K562 (cell line): ENCODE measurements around the gene AMT. TPM values are rescaled to one million over a fixed set of nuclear protein-coding genes. Genes with fewer than 3 reads are reported as not detected.

Experiments
- ATAC-seq: fragments of 200-7000 bp; cut with Tn5 transposase; 3 replicates; pipeline ENCODE4 v1.9.1; 2020; ENCODE audit warnings: moderate library complexity
- BruUV-seq: library from RNA; stranded (reverse); fragments of 400-500 nt; replicated peaks from 2 replicates; lab custom pipeline; 2021; lab: Mats Ljungman, UMichigan
- CTCF ChIA-PET: fragments of 300-600 bp; formaldehyde crosslinking; extraction: SDS; loops from one replicate; lab custom pipeline; 2021; ENCODE audit warnings: low intra/inter-chr PET ratio; lab: Yijun Ruan, JAX
- POLR2A ChIA-PET: fragments of 300-600, 350-650 bp; sonication (Branson Sonifier 250); formaldehyde crosslinking; extraction: SDS; loops from one replicate; lab custom pipeline; 2021; ENCODE audit warnings: antibody characterized with exemption, inconsistent platforms; lab: Yijun Ruan, JAX
- DNase-seq, 4 experiments: peaks; one replicate each; pipeline versions ENCODE4 v3.0.0 to v3.0.0-alpha.2; 2011 to 2018; ENCODE audit warnings: low spot score in 3 of 4, mixed read lengths in 3 of 4; ENCODE audit errors: extremely low read depth in 1 of 4
- FAIRE-seq: peaks from 2 replicates; lab custom pipeline; 2011; peaks lifted over from hg19 to GRCh38; lab: Jason Lieb, UNC
- H2AFZ ChIP-seq: 2 replicates; pipeline ENCODE4 v1.6.0; 2011; ENCODE audit warnings: low read depth, low read length, control low read depth, inconsistent platforms
- H3K27ac ChIP-seq: fragments of 200-600 bp; 3 replicates; pipeline ENCODE4 v1.8.0; 2011; ENCODE audit warnings: low read depth, mild to moderate bottlenecking, control low read depth, inconsistent platforms, low read length, moderate library complexity, mixed read lengths; ENCODE audit errors: extremely low read depth
- H3K27me3 ChIP-seq, 2 experiments: fragments of 300-600 bp in 1 of 2; 2 replicates in 1 of 2; 3 replicates in 1 of 2; pipeline versions ENCODE4 v1.6.0 to v1.8.0; 2011; ENCODE audit warnings: inconsistent platforms in 2 of 2, low read length in 2 of 2, mild to moderate bottlenecking in 1 of 2, mixed read lengths in 1 of 2, moderate library complexity in 1 of 2; ENCODE audit not compliant: control insufficient read depth in 2 of 2, insufficient read depth in 2 of 2
- H3K36me3 ChIP-seq: fragments of 300-600 bp; 3 replicates; pipeline ENCODE4 v1.8.0; 2011; ENCODE audit warnings: mild to moderate bottlenecking, low read length, inconsistent platforms; ENCODE audit not compliant: control insufficient read depth, insufficient read depth
- H3K4me1 ChIP-seq, 2 experiments: fragments of 200-600 bp in 1 of 2; replicated peaks in 1 of 2; 2 replicates in 1 of 2; 3 replicates in 1 of 2; pipeline versions ENCODE4 v1.5.1 to v1.8.0; 2011; ENCODE audit warnings: inconsistent platforms in 2 of 2, low read length in 2 of 2, mild to moderate bottlenecking in 1 of 2, mixed read lengths in 1 of 2, moderate library complexity in 1 of 2; ENCODE audit not compliant: control insufficient read depth in 2 of 2, insufficient read depth in 2 of 2
- H3K4me2 ChIP-seq: 2 replicates; pipeline ENCODE4 v1.6.1; 2011; ENCODE audit warnings: low read length, control low read depth, inconsistent platforms, mixed read lengths; ENCODE audit not compliant: insufficient read depth
- H3K4me3 ChIP-seq: fragments of 200-600 bp; sonication (generic), shearing (Covaris generic); 2 replicates; pipeline ENCODE4 v1.5.1; 2016; ENCODE audit warnings: control low read depth, inconsistent platforms
- H3K79me2 ChIP-seq: fragments of 200-600 bp; 3 replicates; pipeline ENCODE4 v1.8.0; 2011; ENCODE audit warnings: low read length, inconsistent platforms; ENCODE audit not compliant: control insufficient read depth, insufficient read depth
- H3K9ac ChIP-seq, 2 experiments: 2 replicates each; pipeline versions ENCODE4 v1.6.0 to v1.6.1; 2011; ENCODE audit warnings: low read depth in 2 of 2, low read length in 2 of 2, control low read depth in 1 of 2, inconsistent platforms in 1 of 2, mild to moderate bottlenecking in 1 of 2, mixed read lengths in 1 of 2; ENCODE audit not compliant: insufficient read depth in 1 of 2
- H3K9me1 ChIP-seq: one replicate; pipeline ENCODE4 v1.6.0; 2011; ENCODE audit warnings: inconsistent platforms, mild to moderate bottlenecking, low read length, moderate library complexity; ENCODE audit not compliant: control insufficient read depth, insufficient read depth
- H3K9me3 ChIP-seq: replicated peaks from 2 replicates; pipeline ENCODE4 v1.5.1; 2011; ENCODE audit warnings: low read depth, low read length, inconsistent platforms; ENCODE audit not compliant: control insufficient read depth, insufficient read depth
- H4K20me1 ChIP-seq: replicated peaks from 2 replicates; pipeline ENCODE4 v1.6.1; 2011; ENCODE audit warnings: low read length, inconsistent platforms, mixed read lengths; ENCODE audit not compliant: control insufficient read depth, insufficient read depth
- ADNP ChIP-seq: fragments of 200-800 bp; sonication (Bioruptor generic); IDR thresholded peaks from 2 replicates; pipeline ENCODE4 v1.6.1; 2016; ENCODE audit warnings: missing genetic modification characterization, missing compliant biosample characterization
- ARID1B ChIP-seq: fragments of 450-650 bp; IDR thresholded peaks from 2 replicates; pipeline ENCODE4 v1.6.1; 2016; ENCODE audit warnings: antibody characterized with exemption, mild to moderate bottlenecking, inconsistent platforms
- BCOR ChIP-seq: fragments of 450-650 bp; IDR thresholded peaks from 2 replicates; pipeline ENCODE4 v1.6.1; 2016
- FOXA3 ChIP-seq, 2 experiments: fragments of 450-650 bp in 1 of 2; sonication (generic) in 1 of 2; formaldehyde crosslinking; IDR thresholded peaks in 1 of 2; conservative IDR thresholded peaks in 1 of 2; 2 replicates each; pipeline versions ENCODE4 v1.4.0 to v1.8.0; 2020 to 2022; ENCODE audit warnings: mild to moderate bottlenecking in 2 of 2, missing genetic modification reagents in 1 of 2
- GATAD2B ChIP-seq: fragments of 450-650 bp; IDR thresholded peaks from 2 replicates; pipeline ENCODE4 v1.6.1; 2017; ENCODE audit warnings: mild to moderate bottlenecking, borderline replicate concordance
- HNRNPLL ChIP-seq: fragments of 200-400 bp; formaldehyde crosslinking; IDR thresholded peaks from 2 replicates; pipeline ENCODE4 v1.6.1; 2017; ENCODE audit warnings: low read length, low read depth, mild to moderate bottlenecking; ENCODE audit not compliant: poor library complexity, severe bottlenecking
- NR2C2 ChIP-seq, 2 experiments: fragments of 200-800 bp in 1 of 2; sonication (Bioruptor generic) in 1 of 2; sonication (generic) in 1 of 2; formaldehyde crosslinking in 1 of 2; IDR thresholded peaks; 2 replicates each; pipeline versions ENCODE4 v1.6.1 to v1.8.0; 2016 to 2022; ENCODE audit warnings: mild to moderate bottlenecking in 1 of 2, missing compliant biosample characterization in 1 of 2, missing genetic modification characterization in 1 of 2, missing genetic modification reagents in 1 of 2
- PCBP2 ChIP-seq: fragments of 200-400 bp; formaldehyde crosslinking; IDR thresholded peaks from 2 replicates; pipeline ENCODE4 v1.6.1; 2018; ENCODE audit warnings: low read length, low read depth, mild to moderate bottlenecking, moderate library complexity; ENCODE audit not compliant: poor library complexity, severe bottlenecking
- PPARD ChIP-seq: fragments of 250-450 bp; sonication (Bioruptor Pico); IDR thresholded peaks from 2 replicates; pipeline ENCODE4 v1.8.0; 2022; ENCODE audit warnings: inconsistent platforms, mild to moderate bottlenecking, moderate library complexity
- RAD21 ChIP-seq, 2 experiments: fragments of 250-450 bp in 1 of 2; fragments of 450-650 bp in 1 of 2; sonication (Bioruptor Pico) in 1 of 2; formaldehyde crosslinking in 1 of 2; IDR thresholded peaks in 1 of 2; conservative IDR thresholded peaks in 1 of 2; 2 replicates each; pipeline versions ENCODE4 v1.4.0 to v1.8.0; 2020 to 2022; ENCODE audit warnings: mild to moderate bottlenecking in 2 of 2, moderate library complexity in 1 of 2
- TEAD1 ChIP-seq, 2 experiments: fragments of 450-650 bp in 1 of 2; sonication (generic) in 1 of 2; formaldehyde crosslinking; IDR thresholded peaks; 2 replicates each; pipeline versions ENCODE4 v1.4.0 to v1.8.0; 2020 to 2022; ENCODE audit warnings: mild to moderate bottlenecking in 2 of 2, missing genetic modification reagents in 1 of 2
- ZBTB1 ChIP-seq: sonication (generic); formaldehyde crosslinking; IDR thresholded peaks from 2 replicates; pipeline ENCODE4 v1.8.1; 2023; ENCODE audit warnings: missing genetic modification reagents, low read depth, mild to moderate bottlenecking, borderline replicate concordance
- ZBTB7A ChIP-seq: IDR thresholded peaks from 2 replicates; pipeline ENCODE4 v1.6.1; 2011; ENCODE audit warnings: low read depth, mild to moderate bottlenecking, low read length, moderate library complexity, borderline replicate concordance; ENCODE audit not compliant: control insufficient read depth
- ZKSCAN3 ChIP-seq: fragments of 250-450 bp; sonication (Bioruptor Pico); IDR thresholded peaks from 2 replicates; pipeline ENCODE4 v1.4.0; 2020
- ZNF121 ChIP-seq: sonication (generic); formaldehyde crosslinking; conservative IDR thresholded peaks from 2 replicates; pipeline ENCODE4 v1.8.0; 2022; ENCODE audit warnings: missing genetic modification reagents
- ZNF184 ChIP-seq: sonication (generic); formaldehyde crosslinking; IDR thresholded peaks from 2 replicates; pipeline ENCODE4 v1.5.0; 2020; ENCODE audit warnings: missing genetic modification reagents
- ZNF830 ChIP-seq: fragments of 250-450 bp; sonication (Bioruptor Pico); IDR thresholded peaks from 2 replicates; pipeline ENCODE4 v1.5.0; 2021; ENCODE audit warnings: mild to moderate bottlenecking
- WGBS: fragments of 100-300 bp; shearing (Covaris generic); methylation state at CpG from one replicate; pipeline ENCODE4 v1.1.6; 2016; ENCODE audit warnings: low coverage, mixed read lengths; ENCODE audit not compliant: insufficient coverage; ENCODE audit errors: missing lambda C conversion rate; 5-methylcytosine and 5-hydroxymethylcytosine counted together
- in situ Hi-C: fragments of 300-500 bp; cut with MboI; formaldehyde crosslinking; loops from 4 replicates; pipeline ENCODE4 v1.15.0; 2018; ENCODE audit warnings: inconsistent platforms, mixed read lengths
- intact Hi-C: fragments of 100-400 bp; cut with micrococcal nuclease; formaldehyde crosslinking; loops from 2 replicates; pipeline ENCODE4 v1.14.2; 2022
- polyA plus RNA-seq, 8 experiments: library from polyadenylated mRNA; depleted of rRNA in 4 of 8; stranded (reverse) in 5 of 8; unstranded in 3 of 8; fragments of >200 nt; fragmentation: Nextera tagmentation in 2 of 8; fragmentation: Illumina TruSeq in 1 of 8; extraction: Ambion mirVana in 2 of 8; extraction: Trizol in 1 of 8; gene quantifications; 2 replicates each; pipeline versions ENCODE4 v1.2.1 to v1.2.3, GENCODE V29; 2011 to 2014; ENCODE audit warnings: inconsistent platforms in 1 of 8, missing spikeins in 1 of 8
- total RNA-seq, 7 experiments: library from RNA; depleted of rRNA in 6 of 7; stranded (reverse); fragments of >200 nt in 6 of 7; fragmentation: Illumina TruSeq in 2 of 7; extraction: Trizol in 2 of 7; gene quantifications; 2 replicates each; pipeline versions ENCODE4 v1.2.1 to v1.2.3, GENCODE V29; 2011 to 2021; ENCODE audit warnings: low replicate concordance in 1 of 7
- TF ChIP-seq, protein P1 (sequence below): sonication (generic); formaldehyde crosslinking; IDR thresholded peaks from 2 replicates; pipeline ENCODE4 v1.5.0; 2020; ENCODE audit warnings: missing genetic modification reagents
- TF ChIP-seq, protein P2 (sequence below): fragments of 200-800 bp; sonication (Bioruptor generic); IDR thresholded peaks from 2 replicates; pipeline ENCODE4 v1.6.1; 2017; ENCODE audit warnings: missing genetic modification characterization, missing compliant biosample characterization

The AMT gene
- total and polyA plus RNA-seq, 9 of the 15 experiments (the other 6 are each of a cell fraction or from before 2014, with no cell fraction given), result 0.14 to 2.1 (median 0.52) TPM

DNA sequence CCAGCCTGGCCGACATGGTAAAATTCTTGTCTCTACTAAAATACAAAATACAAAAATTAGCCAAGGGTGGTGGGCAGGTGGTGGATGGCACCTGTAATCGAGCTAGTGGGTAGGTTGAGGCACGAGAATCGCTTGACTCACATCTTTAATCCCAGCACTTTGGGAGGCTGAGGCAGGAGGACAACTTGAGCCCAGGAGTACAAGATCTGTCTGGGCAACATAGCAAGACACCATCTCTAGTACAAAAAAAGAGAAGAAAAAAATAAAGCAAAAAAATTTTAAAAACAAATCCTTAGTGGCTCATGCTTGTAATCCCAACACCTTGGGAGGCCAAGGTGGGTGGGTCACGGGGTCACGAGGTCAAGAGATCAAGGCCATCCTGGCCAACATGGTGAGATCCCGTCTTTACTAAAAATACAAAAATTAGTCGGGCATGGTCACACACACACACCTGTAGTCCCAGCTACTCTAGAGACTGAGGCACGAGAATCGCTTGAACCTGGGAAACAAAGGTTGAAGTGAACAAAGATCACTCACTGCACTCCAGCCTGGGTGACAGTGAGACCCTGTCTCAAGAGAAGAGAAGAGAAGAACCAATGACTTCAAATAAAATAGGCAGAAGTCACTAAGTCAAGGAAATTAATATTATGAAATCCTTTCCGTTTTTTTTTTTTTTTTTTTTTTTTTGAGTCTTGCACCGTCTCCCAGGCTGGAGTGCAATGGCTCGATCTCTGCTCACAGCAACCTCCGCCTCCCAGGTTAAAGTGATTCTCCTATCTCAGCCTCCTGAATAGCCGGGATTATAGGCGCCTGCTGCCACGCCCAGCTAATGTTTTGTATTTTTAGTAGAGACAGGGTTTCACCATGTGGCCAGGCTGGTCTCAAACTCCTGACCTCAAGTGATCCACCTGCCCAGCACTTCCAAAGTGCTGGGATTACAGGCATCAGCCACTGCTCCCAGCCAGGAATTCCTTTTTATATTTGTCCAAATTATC, 15.4 kb downstream of the AMT start:
- no peak overlapping the region for H2AFZ ChIP-seq
- intact Hi-C loops (no loop called here), in situ Hi-C loops (no loop called here)
- peaks cover 99% of the 10 kb centered on the region for H3K79me2 ChIP-seq
- H3K9ac ChIP-seq, result no peak overlapping the region
- 57% methylated on average over 17 of the region's 17 CpGs for WGBS
- no peak overlapping the region for H3K27ac ChIP-seq
- DNase-seq, result peak in 1 of 4 experiments; percentile 42
- no TSS peak for BruUV-seq
- no peaks in the 10 kb centered on the region for H3K27me3 ChIP-seq
- H3K4me2 ChIP-seq, result no peak overlapping the region
- H3K9me3 ChIP-seq, result no peaks in the 10 kb centered on the region
- H3K4me3 ChIP-seq, result no peak overlapping the region
- peaks cover 12 to 20% of the 10 kb centered on the region in 2 experiments; a peak in 4 of 5 replicates for H3K4me1 ChIP-seq
- no peak for FAIRE-seq
- H3K9me1 ChIP-seq, result no peaks in the 10 kb centered on the region
- no peak for ATAC-seq
- ChIA-PET POLR2A (interaction anchor here (1.2 kb wide), 1 partner anchor 25 kb away, joined by 4 read pairs; no protein-coding TSS in a partner anchor), CTCF (no interaction called here)
- H3K36me3 ChIP-seq, result peaks cover 31% of the 10 kb centered on the region; the same call in 2 of the 3 replicates
- H4K20me1 ChIP-seq, result peaks cover 36% of the 10 kb centered on the region
- no peak for TF ChIP-seq FOXA3 (CRISPR knock-in tag; conservative IDR thresholded peaks at IDR 0.05 in 1 of 2, IDR thresholded peaks at IDR 0.05 in 1 of 2)
- peak; percentile 43; the same call in 1 of the 2 replicates for TF ChIP-seq ZNF121 (CRISPR knock-in tag)
- no peak for TF ChIP-seq ZBTB1 (CRISPR knock-in tag)
- TF ChIP-seq ARID1B, result no peak
- TF ChIP-seq PPARD, result no peak
- TF ChIP-seq GATAD2B, result no peak
- no peak for TF ChIP-seq TEAD1 (CRISPR knock-in tag; IDR thresholded peaks at IDR 0.05)
- no peak for TF ChIP-seq ZKSCAN3
- TF ChIP-seq ZNF184, result no peak
- TF ChIP-seq, protein P1, sequence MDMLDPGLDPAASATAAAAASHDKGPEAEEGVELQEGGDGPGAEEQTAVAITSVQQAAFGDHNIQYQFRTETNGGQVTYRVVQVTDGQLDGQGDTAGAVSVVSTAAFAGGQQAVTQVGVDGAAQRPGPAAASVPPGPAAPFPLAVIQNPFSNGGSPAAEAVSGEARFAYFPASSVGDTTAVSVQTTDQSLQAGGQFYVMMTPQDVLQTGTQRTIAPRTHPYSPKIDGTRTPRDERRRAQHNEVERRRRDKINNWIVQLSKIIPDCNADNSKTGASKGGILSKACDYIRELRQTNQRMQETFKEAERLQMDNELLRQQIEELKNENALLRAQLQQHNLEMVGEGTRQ (CRISPR knock-in tag), result no peak
- no peak for TF ChIP-seq ZNF830 (CRISPR knock-in tag)
- peak; percentile 14; the same call in 1 of the 2 replicates for TF ChIP-seq BCOR
- TF ChIP-seq, protein P2, sequence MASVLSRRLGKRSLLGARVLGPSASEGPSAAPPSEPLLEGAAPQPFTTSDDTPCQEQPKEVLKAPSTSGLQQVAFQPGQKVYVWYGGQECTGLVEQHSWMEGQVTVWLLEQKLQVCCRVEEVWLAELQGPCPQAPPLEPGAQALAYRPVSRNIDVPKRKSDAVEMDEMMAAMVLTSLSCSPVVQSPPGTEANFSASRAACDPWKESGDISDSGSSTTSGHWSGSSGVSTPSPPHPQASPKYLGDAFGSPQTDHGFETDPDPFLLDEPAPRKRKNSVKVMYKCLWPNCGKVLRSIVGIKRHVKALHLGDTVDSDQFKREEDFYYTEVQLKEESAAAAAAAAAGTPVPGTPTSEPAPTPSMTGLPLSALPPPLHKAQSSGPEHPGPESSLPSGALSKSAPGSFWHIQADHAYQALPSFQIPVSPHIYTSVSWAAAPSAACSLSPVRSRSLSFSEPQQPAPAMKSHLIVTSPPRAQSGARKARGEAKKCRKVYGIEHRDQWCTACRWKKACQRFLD, result no peak
- TF ChIP-seq HNRNPLL, result no peak
- no peak for TF ChIP-seq ADNP (tag)
- no peak for TF ChIP-seq RAD21 (CRISPR knock-in tag; conservative IDR thresholded peaks at IDR 0.05 in 1 of 2, IDR thresholded peaks at IDR 0.05 in 1 of 2)
- no peak for TF ChIP-seq NR2C2 (CRISPR knock-in tag; IDR thresholded peaks at IDR 0.05)
- 0 out of 2 replicates have a peak, but pooled peaks have one; percentile 15 for TF ChIP-seq NR2C2 (tag; IDR thresholded peaks at IDR 0.05)
- TF ChIP-seq PCBP2, result no peak
- TF ChIP-seq ZBTB7A, result no peak
